A375 (cell line): ENCODE results near the gene RNF145. TPM values are rescaled to one million over a fixed set of nuclear protein-coding genes. Genes with fewer than 3 reads are reported as not detected.

ENCODE experiments used
- small RNA-seq: library from RNA; depleted of rRNA; stranded (forward); fragments of <200 nt; gene quantifications from one replicate; pipeline ENCODE3, GENCODE V24; 2014
- total RNA-seq: library from RNA; depleted of rRNA; stranded (reverse); fragments of >200 nt; shearing (Covaris generic); gene quantifications from 2 replicates; pipeline ENCODE4 v1.2.3, GENCODE V29; 2014; rRNA removed

Gene RNF145, protein sequence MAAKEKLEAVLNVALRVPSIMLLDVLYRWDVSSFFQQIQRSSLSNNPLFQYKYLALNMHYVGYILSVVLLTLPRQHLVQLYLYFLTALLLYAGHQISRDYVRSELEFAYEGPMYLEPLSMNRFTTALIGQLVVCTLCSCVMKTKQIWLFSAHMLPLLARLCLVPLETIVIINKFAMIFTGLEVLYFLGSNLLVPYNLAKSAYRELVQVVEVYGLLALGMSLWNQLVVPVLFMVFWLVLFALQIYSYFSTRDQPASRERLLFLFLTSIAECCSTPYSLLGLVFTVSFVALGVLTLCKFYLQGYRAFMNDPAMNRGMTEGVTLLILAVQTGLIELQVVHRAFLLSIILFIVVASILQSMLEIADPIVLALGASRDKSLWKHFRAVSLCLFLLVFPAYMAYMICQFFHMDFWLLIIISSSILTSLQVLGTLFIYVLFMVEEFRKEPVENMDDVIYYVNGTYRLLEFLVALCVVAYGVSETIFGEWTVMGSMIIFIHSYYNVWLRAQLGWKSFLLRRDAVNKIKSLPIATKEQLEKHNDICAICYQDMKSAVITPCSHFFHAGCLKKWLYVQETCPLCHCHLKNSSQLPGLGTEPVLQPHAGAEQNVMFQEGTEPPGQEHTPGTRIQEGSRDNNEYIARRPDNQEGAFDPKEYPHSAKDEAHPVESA
- total RNA-seq, result 47.9 and 49.9 TPM in 2 replicates

DNA sequence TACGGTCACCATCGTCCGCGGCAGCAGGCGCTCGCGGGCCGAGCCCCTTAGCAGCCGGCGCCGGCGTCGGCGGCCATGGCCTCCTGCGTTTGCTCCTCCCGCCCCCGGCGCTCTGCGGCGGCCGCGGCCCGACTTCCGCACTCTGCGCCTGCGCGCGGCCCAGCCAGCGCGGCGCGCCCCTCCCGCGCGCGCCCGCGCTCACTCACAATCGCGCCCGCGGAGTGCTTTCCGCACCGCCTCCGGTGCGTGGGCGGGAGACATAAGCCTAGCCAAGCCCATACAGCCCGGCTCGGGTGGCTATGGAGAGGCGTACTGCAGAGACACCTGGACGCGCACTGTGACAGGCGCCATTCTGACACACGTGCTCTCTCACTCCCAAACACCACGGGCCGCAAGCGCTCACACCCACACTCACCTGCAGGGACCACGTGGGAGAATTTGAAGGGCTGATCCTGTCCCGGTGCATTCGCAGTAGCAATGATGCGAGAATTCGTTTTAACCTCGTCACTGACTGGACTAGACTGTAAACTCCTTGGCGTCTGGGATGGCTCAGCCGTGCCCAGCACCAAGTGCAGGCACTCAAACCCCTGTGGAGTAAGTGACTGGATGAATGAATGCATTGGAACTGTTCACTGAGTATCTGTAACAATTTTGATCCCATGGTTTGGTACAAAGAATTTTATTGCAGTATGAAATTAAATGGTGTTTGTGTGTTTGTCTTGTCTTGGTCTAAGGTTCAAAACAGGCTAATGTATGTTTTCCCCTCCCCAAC lies at the start of gene RNF145:
Gene RNF145, minus strand, starts transcription at position 116 of the 772 bp plus-strand sequence. CDS start 5,936 bp downstream, outside the sequence.

Small RNA genes within 50 kb of the gene (small RNA-seq; reads per million reads assigned to genes)
- gene RF00263, result 0.84 reads per million, percentile 49 among the genes with 10 or more reads in this experiment

Other genes with a start within 250 kb of the RNF145 start
- 0.49 and 1.4 TPM in 2 replicates for gene EBF1, start 109.6 kb downstream of the RNF145 start, total RNA-seq
- gene UBLCP1, start 53.7 kb upstream of the RNF145 start, total RNA-seq, result 15.9 and 19.9 TPM in 2 replicates
- gene IL12B, start 120.9 kb upstream of the RNF145 start, total RNA-seq, result not detected in 2 replicates